Mononuclear cell (primary cell): Measurements from ENCODE around the gene RPL22L1. TPM values are rescaled to one million over a fixed set of nuclear protein-coding genes. Genes with fewer than 3 reads are reported as not detected.
"Not testable (repeated sequence)": the region's sequence is repeated elsewhere in the genome, so short reads cannot be mapped to it uniquely, and the experiment has no call there.

Experiments used
- H3K27me3 ChIP-seq: 2 replicates; pipeline ENCODE4 v1.6.0; 2011; ENCODE audit warnings: low read length, control low read depth; ENCODE audit not compliant: insufficient read depth
- H3K4me1 ChIP-seq: 2 replicates; pipeline ENCODE4 v1.5.1; 2011; ENCODE audit warnings: mild to moderate bottlenecking, low read length, control low read depth; ENCODE audit not compliant: insufficient read depth
- H3K4me3 ChIP-seq: 2 replicates; pipeline ENCODE4 v1.5.1; 2011; ENCODE audit warnings: mild to moderate bottlenecking, low read length, moderate library complexity
- H3K9me3 ChIP-seq: 2 replicates; pipeline ENCODE4 v1.5.1; 2011; ENCODE audit warnings: low read depth, mild to moderate bottlenecking, control low read depth, low read length
- total RNA-seq: library from RNA; depleted of rRNA; stranded (reverse); fragments of >200 nt; gene quantifications from one replicate; pipeline ENCODE4 v1.2.3, GENCODE V29; 2012

Gene RPL22L1
- total RNA-seq = 131 TPM

GRCh38 chr3:170869645-170870593 lies at the start of gene RPL22L1:
Gene RPL22L1 (minus strand): TSS chr3:170870195. CDS start chr3:170870167, 28 bp downstream.
- no peaks in the 10 kb centered on the region for H3K27me3 ChIP-seq
- peak within 1 kb of the TSS; percentile 71 for H3K4me3 ChIP-seq
- H3K9me3 ChIP-seq = no peaks in the 10 kb centered on the region
- peaks cover 33% of the 10 kb centered on the region for H3K4me1 ChIP-seq

- H3K4me3 ChIP-seq = no peak overlapping the region
- no peaks in the 10 kb centered on the region for H3K27me3 ChIP-seq
- H3K4me1 ChIP-seq = no peaks in the 10 kb centered on the region
- no peaks in the 10 kb centered on the region for H3K9me3 ChIP-seq
Measured at GRCh38 chr3:170918715-170919114, 48.7 kb upstream of the RPL22L1 start.

DNA sequence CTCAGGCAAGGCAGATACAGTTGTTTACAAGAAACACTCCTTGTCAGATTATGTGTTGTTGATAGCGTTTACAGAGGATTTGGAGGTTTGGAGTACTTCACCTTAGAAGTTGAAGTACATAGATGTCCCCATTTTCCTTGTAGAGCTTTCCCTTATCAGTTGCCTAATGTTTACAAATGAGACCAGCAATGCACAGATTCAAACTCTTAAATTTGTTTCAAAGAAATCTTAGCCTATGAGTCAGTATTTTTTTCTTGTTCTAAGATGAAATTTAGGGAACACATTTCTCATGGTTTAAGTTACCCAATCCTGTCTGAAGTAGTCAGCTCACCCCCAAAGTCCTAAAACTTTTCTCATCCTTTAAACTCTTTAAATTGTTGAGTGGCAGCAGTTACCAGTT lies 44.7 kb upstream of the RPL22L1 start:
- peaks cover 8% of the 10 kb centered on the region for H3K9me3 ChIP-seq
- H3K4me1 ChIP-seq = no peaks in the 10 kb centered on the region
- H3K4me3 ChIP-seq = no peak overlapping the region
- H3K27me3 ChIP-seq = no peaks in the 10 kb centered on the region

GRCh38 chr3:170914212-170914611 lies 44.2 kb upstream of the RPL22L1 start:
- Histone ChIP-seq H3K27me3 (no peaks in the 10 kb centered on the region), H3K9me3 (peaks cover 8% of the 10 kb centered on the region), H3K4me1 (peaks cover 3% of the 10 kb centered on the region), H3K4me3 (no peak overlapping the region)

- Histone ChIP-seq H3K4me3 (no peak overlapping the region), H3K9me3 (peaks cover 8% of the 10 kb centered on the region), H3K4me1 (peaks cover 15% of the 10 kb centered on the region), H3K27me3 (peaks cover 7% of the 10 kb centered on the region)
Measured at GRCh38 chr3:170911051-170911450, 41.1 kb upstream of the RPL22L1 start.

DNA sequence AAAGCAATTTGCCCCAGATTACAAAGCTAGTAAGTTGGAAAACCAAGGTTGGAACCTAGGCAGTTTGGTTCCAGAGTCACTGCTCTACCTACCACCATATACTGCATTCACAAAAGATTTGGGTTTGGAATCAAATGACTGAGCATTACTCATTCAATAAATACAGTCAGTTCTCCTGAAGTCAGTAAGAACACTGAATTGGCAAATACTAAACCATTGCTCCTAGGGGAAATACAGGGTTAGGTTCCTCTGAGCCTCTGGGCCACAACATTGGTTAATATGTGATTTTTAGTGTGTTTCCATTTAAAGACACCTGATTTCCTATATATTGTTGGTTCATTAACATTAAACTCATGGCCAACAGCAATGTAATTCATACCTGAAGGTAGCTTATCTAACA lies 40.5 kb upstream of the RPL22L1 start:
- Histone ChIP-seq H3K9me3 (peaks cover 8% of the 10 kb centered on the region), H3K4me1 (peaks cover 15% of the 10 kb centered on the region), H3K4me3 (no peak overlapping the region), H3K27me3 (peaks cover 7% of the 10 kb centered on the region)

DNA sequence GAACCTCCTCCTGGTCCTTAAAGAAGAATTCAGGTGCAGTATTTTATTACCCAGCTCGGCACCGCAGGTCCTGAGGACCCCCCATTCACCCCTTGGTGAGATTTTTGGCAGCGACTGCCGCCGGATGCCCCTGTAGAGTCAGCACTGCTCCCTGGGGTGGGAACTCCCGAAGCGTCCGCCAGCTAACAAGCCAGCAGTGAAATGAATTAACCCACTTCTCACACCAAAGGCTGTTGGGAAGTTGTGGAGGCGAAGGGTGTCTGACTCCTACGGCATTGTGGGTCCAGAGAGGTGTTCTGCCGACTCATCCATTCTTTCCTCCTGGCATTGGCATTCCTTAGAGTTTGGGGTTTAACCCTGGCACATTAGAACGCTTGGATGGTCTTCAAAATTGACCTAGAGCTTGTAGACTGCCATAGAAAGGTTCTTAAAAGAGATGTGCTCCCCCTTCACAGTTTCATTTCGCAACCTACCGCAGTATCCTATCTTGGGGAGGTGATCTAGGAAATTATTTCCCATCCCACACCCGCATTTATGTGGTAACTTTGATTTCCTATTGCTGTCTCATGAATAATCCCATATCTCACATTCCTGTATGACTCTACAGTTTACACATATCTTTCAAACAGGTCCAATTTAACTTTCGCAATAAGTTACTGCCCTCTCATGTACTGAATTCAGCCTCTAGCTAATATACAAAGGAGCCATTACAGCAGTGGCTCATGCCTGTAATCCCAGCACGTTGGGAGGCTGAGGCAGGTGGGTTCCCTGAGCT lies 39.3 kb upstream of the RPL22L1 start:
- peaks cover 7% of the 10 kb centered on the region for H3K27me3 ChIP-seq
- no peak overlapping the region for H3K4me3 ChIP-seq
- peaks cover 8% of the 10 kb centered on the region for H3K9me3 ChIP-seq
- peaks cover 15% of the 10 kb centered on the region for H3K4me1 ChIP-seq

GRCh38 chr3:170908235-170909116 lies 38.5 kb upstream of the RPL22L1 start, which contains the start of gene EIF5A2:
Gene EIF5A2 (minus strand): TSS chr3:170908637. CDS start chr3:170907806, 831 bp downstream.
- H3K9me3 ChIP-seq = peaks cover 8% of the 10 kb centered on the region
- peaks cover 7% of the 10 kb centered on the region for H3K27me3 ChIP-seq
- H3K4me3 ChIP-seq = peak within 1 kb of the TSS; percentile 55
- peaks cover 15% of the 10 kb centered on the region for H3K4me1 ChIP-seq

GRCh38 chr3:170907637-170908234 lies 37.7 kb upstream of the RPL22L1 start:
- peaks cover 7% of the 10 kb centered on the region for H3K27me3 ChIP-seq
- peaks cover 15% of the 10 kb centered on the region for H3K4me1 ChIP-seq
- peaks cover 8% of the 10 kb centered on the region for H3K9me3 ChIP-seq
- H3K4me3 ChIP-seq = peak overlapping the region; percentile 55

DNA sequence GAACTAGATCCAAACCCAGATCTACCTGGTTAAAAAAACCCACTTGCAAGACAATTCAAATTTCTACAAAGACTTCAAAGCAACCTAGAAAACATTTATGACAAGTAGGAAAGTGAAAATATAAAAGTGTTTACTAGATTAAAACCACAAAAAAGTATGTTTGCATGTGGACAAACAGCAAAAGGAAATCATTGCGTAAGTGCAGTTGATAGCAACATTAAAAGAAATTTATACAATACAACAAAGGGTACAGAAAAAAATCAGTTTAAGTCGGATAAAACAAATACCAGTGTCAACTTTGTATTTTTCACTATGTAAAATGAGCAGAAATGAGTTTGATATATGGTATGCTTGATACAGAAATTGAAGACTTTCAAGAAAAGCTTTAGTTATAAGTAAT lies 35.9 kb upstream of the RPL22L1 start:
- H3K4me3 ChIP-seq = no peak overlapping the region
- peaks cover 15% of the 10 kb centered on the region for H3K4me1 ChIP-seq
- H3K27me3 ChIP-seq = peaks cover 7% of the 10 kb centered on the region
- peaks cover 7% of the 10 kb centered on the region for H3K9me3 ChIP-seq

- Histone ChIP-seq H3K9me3 (no peaks in the 10 kb centered on the region), H3K27me3 (peaks cover 7% of the 10 kb centered on the region), H3K4me1 (peaks cover 7% of the 10 kb centered on the region), H3K4me3 (no peak overlapping the region)
Measured at GRCh38 chr3:170903123-170903522, 33.1 kb upstream of the RPL22L1 start.

GRCh38 chr3:170899455-170899854 lies 29.5 kb upstream of the RPL22L1 start:
- H3K4me3 ChIP-seq = no peak overlapping the region
- no peaks in the 10 kb centered on the region for H3K9me3 ChIP-seq
- no peaks in the 10 kb centered on the region for H3K27me3 ChIP-seq

GRCh38 chr3:170897978-170898377 lies 28.0 kb upstream of the RPL22L1 start:
- no peak overlapping the region for H3K4me3 ChIP-seq
- no peaks in the 10 kb centered on the region for H3K27me3 ChIP-seq
- no peaks in the 10 kb centered on the region for H3K4me1 ChIP-seq
- no peaks in the 10 kb centered on the region for H3K9me3 ChIP-seq

More at GRCh38 chr3:170899455-170899854, 29.5 kb upstream of the RPL22L1 start:
- H3K4me1 ChIP-seq = no peaks in the 10 kb centered on the region

- not testable (repeated sequence) for H3K9me3 ChIP-seq, H3K27me3 ChIP-seq, H3K4me1 ChIP-seq, H3K4me3 ChIP-seq
Measured at GRCh38 chr3:170897199-170897598, 27.2 kb upstream of the RPL22L1 start.
